ENCODE results near the gene DMRT2.

Gene DMRT2

GRCh38 chr9:1051210-1051583 is 1.0 kb downstream of the DMRT2 start:
- no peak for DNase-seq (ENCODE audit: low read depth, low spot score)
- Histone ChIP-seq H3K27ac (no peak overlapping the region), H3K9ac (ENCODE audit: insufficient read length) (no peak overlapping the region), H3K36me3 (ENCODE audit: insufficient read depth, low read length) (no peaks in the 10 kb centered on the region), H3K9me3 (ENCODE audit: low read depth, low read length) (no peaks in the 10 kb centered on the region), H3K4me3 (no peak overlapping the region)
- TF ChIP-seq FOXP2 (optimal IDR thresholded peaks at IDR 0.05; ENCODE audit: control extremely low read depth, extremely low read length, insufficient read depth), result no peak
- TF ChIP-seq EZH2 (IDR thresholded peaks at IDR 0.05), result no peak

- H3K9ac ChIP-seq (ENCODE audit: insufficient read length), result no peak overlapping the region
- H3K4me3 ChIP-seq, result no peak overlapping the region
- DNase-seq (ENCODE audit: low read depth, low spot score), result no peak
- TF ChIP-seq FOXP2 (optimal IDR thresholded peaks at IDR 0.05; ENCODE audit: control extremely low read depth, extremely low read length, insufficient read depth) (no peak), EZH2 (IDR thresholded peaks at IDR 0.05) (no peak), POLR2AphosphoS5 (IDR thresholded peaks at IDR 0.05; ENCODE audit: borderline replicate concordance, low read depth, low read length) (no peak)
- H3K9me3 ChIP-seq (ENCODE audit: low read depth, low read length), result no peaks in the 10 kb centered on the region
- no peaks in the 10 kb centered on the region for H3K36me3 ChIP-seq (ENCODE audit: insufficient read depth, low read length)
- no peak overlapping the region for H3K27ac ChIP-seq
Measured at GRCh38 chr9:1051584-1052275, 1.6 kb downstream of the DMRT2 start.

GRCh38 chr9:1052365-1053281 is 2.5 kb downstream of the DMRT2 start:
- TF ChIP-seq EZH2 (IDR thresholded peaks at IDR 0.05), result no peak
- peak; percentile 10; the same call in 1 of the 2 replicates for TF ChIP-seq POLR2AphosphoS5 (IDR thresholded peaks at IDR 0.05; ENCODE audit: borderline replicate concordance, low read depth, low read length)
- H3K9me3 ChIP-seq (ENCODE audit: low read depth, low read length), result no peaks in the 10 kb centered on the region
- no peak overlapping the region for H3K27ac ChIP-seq
- no peak overlapping the region for H3K4me3 ChIP-seq
- DNase-seq (ENCODE audit: low read depth, low spot score), result no peak
- H3K9ac ChIP-seq (ENCODE audit: insufficient read length), result no peak overlapping the region
- no peaks in the 10 kb centered on the region for H3K36me3 ChIP-seq (ENCODE audit: insufficient read depth, low read length)

- Histone ChIP-seq H3K4me3 (no peak overlapping the region), H3K36me3 (ENCODE audit: insufficient read depth, low read length) (no peaks in the 10 kb centered on the region), H3K9me3 (ENCODE audit: low read depth, low read length) (no peaks in the 10 kb centered on the region), H3K9ac (ENCODE audit: insufficient read length) (no peak overlapping the region), H3K27ac (no peak overlapping the region)
- TF ChIP-seq EZH2 (IDR thresholded peaks at IDR 0.05) (no peak), FOXP2 (optimal IDR thresholded peaks at IDR 0.05; ENCODE audit: control extremely low read depth, extremely low read length, insufficient read depth) (no peak), POLR2AphosphoS5 (IDR thresholded peaks at IDR 0.05; ENCODE audit: borderline replicate concordance, low read depth, low read length) (no peak)
- no peak for DNase-seq (ENCODE audit: low read depth, low spot score)
Measured at GRCh38 chr9:1053282-1053621, 3.1 kb downstream of the DMRT2 start.

GRCh38 chr9:1053986-1054425 is 3.8 kb downstream of the DMRT2 start:
- Histone ChIP-seq H3K27ac (no peak overlapping the region), H3K4me3 (no peak overlapping the region), H3K9ac (ENCODE audit: insufficient read length) (no peak overlapping the region), H3K36me3 (ENCODE audit: insufficient read depth, low read length) (no peaks in the 10 kb centered on the region), H3K9me3 (ENCODE audit: low read depth, low read length) (no peaks in the 10 kb centered on the region)
- DNase-seq (ENCODE audit: low read depth, low spot score), result no peak
- TF ChIP-seq FOXP2 (optimal IDR thresholded peaks at IDR 0.05; ENCODE audit: control extremely low read depth, extremely low read length, insufficient read depth) (no peak), POLR2AphosphoS5 (IDR thresholded peaks at IDR 0.05; ENCODE audit: borderline replicate concordance, low read depth, low read length) (no peak), EZH2 (IDR thresholded peaks at IDR 0.05) (no peak)

GRCh38 chr9:1055166-1055565 is 5.0 kb downstream of the DMRT2 start:
- no peak for DNase-seq (ENCODE audit: low read depth, low spot score)
- H3K27ac ChIP-seq, result no peak overlapping the region
- no peaks in the 10 kb centered on the region for H3K9me3 ChIP-seq (ENCODE audit: low read depth, low read length)
- H3K4me3 ChIP-seq, result no peak overlapping the region
- no peak overlapping the region for H3K9ac ChIP-seq (ENCODE audit: insufficient read length)
- H3K36me3 ChIP-seq (ENCODE audit: insufficient read depth, low read length), result no peaks in the 10 kb centered on the region
- TF ChIP-seq FOXP2 (optimal IDR thresholded peaks at IDR 0.05; ENCODE audit: control extremely low read depth, extremely low read length, insufficient read depth), result no peak
- no peak for TF ChIP-seq POLR2AphosphoS5 (IDR thresholded peaks at IDR 0.05; ENCODE audit: borderline replicate concordance, low read depth, low read length)
- no peak for TF ChIP-seq EZH2 (IDR thresholded peaks at IDR 0.05)

GRCh38 chr9:1057910-1058309 is 7.8 kb downstream of the DMRT2 start:
- H3K4me3 ChIP-seq, result no peak overlapping the region
- H3K27ac ChIP-seq, result no peak overlapping the region
- DNase-seq (ENCODE audit: low read depth, low spot score), result no peak
- H3K9ac ChIP-seq (ENCODE audit: insufficient read length), result no peak overlapping the region
- TF ChIP-seq EZH2 (IDR thresholded peaks at IDR 0.05) (no peak), POLR2AphosphoS5 (IDR thresholded peaks at IDR 0.05; ENCODE audit: borderline replicate concordance, low read depth, low read length) (no peak), FOXP2 (optimal IDR thresholded peaks at IDR 0.05; ENCODE audit: control extremely low read depth, extremely low read length, insufficient read depth) (no peak)
- no peaks in the 10 kb centered on the region for H3K36me3 ChIP-seq (ENCODE audit: insufficient read depth, low read length)
- H3K9me3 ChIP-seq (ENCODE audit: low read depth, low read length), result no peaks in the 10 kb centered on the region

GRCh38 chr9:1058826-1059487 is 8.8 kb downstream of the DMRT2 start:
- Histone ChIP-seq H3K9me3 (ENCODE audit: low read depth, low read length) (no peaks in the 10 kb centered on the region), H3K36me3 (ENCODE audit: insufficient read depth, low read length) (no peaks in the 10 kb centered on the region), H3K9ac (ENCODE audit: insufficient read length) (no peak overlapping the region), H3K27ac (no peak overlapping the region), H3K4me3 (no peak overlapping the region)
- TF ChIP-seq EZH2 (IDR thresholded peaks at IDR 0.05), result no peak
- no peak for DNase-seq (ENCODE audit: low read depth, low spot score)

All from SK-N-MC (cell line).